DMS 273 (cell line): Measurements from ENCODE around the gene EXOC6B.

Source experiments
- DNase-seq: peaks from one replicate; lab custom pipeline; 2025; ENCODE audit not compliant: unreplicated experiment; lab: John Stamatoyannopoulos, UW

The EXOC6B gene

DNA sequence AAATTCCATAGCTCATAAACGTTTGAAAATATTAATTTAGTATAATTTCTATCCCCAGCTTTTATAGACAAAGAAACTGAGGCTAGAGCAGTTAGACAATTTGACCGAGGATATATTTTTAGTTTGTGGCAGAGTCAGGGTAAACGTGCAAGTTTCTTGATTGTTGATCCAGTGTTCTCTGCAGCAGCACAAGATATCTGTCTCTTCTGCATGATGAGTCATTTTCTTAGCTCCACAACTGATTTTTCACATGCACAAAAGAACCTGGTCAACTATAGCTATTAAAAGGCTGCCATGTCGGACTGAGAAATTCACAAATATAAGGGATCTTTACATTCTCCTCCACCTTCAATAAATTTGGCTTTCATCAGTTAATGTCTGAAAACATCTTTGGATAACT, 534.8 kb downstream of the EXOC6B start:
- DNase-seq, result no peak

DNA sequence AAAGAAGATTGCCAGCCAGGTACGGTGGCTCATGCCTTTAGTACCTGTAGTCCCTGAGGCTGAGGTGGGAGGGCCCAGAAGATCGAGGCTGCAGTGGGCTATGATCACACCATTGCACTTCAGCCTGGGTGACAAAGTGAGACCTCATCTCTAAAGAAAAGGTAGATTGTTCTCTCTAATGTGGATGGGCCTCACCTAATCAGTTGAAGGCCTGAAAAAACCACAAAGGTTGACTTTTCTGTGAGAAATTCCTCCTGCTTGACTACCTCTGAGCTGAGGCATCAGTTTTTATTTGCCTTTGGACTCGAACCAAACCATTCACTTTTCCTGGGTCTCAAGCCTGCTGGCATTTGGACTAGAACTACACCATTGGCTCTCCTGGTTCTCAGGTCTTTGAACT, 536.1 kb downstream of the EXOC6B start:
- DNase-seq, result no peak

DNA sequence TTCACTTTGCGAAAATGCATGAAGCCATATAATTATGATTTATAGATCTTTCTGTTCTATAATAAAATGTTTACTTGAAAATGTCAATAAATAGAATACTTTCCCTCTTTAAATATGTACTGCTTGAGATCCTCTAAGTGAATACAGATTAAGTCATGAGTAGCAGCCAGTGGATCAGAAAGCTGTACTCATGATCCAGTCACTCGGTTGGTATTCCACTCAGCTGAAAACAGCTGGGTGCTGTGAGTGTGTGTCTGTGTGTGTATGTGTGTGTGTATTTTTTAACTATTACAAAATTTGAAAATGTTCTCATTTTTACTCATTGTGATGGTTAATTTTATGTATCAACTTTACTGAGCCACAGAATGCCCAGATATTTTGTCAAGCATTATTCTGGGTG, 536.5 kb downstream of the EXOC6B start:
- no peak for DNase-seq

DNA sequence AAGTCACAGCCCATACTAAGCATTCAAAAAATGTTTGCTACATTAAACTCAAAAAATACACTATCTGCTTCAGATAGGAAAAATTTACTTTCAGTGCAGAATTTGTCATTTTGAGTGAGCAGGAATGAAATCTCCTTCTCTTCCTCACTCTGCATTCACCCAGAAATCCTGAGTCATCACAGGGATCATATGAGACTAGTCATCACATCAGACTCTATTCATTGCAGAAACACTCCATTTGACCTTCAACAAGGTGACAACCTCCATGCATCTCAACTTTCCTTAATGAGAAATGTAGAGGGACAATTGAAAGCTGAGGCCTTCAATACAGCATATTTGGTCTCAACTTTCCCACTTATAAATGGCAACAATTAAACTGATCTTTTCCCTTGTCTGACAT, 547.8 kb downstream of the EXOC6B start:
- no peak for DNase-seq

DNA sequence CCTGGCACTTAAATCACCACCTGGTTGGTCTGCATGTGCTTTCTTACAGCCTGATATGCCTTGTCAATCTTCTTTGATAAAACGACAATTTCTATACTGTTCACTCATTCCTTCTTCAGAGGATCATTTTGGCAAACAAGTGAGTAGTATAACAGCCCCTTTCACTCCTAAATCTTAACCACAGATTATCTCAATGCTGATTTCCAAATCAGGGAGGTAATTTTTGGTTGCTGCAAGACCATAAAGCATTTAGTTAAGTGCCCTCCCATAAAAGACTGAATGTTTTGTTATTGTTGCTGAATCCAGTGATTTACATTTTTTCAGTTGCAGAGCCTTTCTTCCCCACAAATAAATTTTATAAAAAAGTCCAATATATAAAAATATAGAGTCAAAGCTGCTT, 549.0 kb downstream of the EXOC6B start:
- DNase-seq, result no peak

DNA sequence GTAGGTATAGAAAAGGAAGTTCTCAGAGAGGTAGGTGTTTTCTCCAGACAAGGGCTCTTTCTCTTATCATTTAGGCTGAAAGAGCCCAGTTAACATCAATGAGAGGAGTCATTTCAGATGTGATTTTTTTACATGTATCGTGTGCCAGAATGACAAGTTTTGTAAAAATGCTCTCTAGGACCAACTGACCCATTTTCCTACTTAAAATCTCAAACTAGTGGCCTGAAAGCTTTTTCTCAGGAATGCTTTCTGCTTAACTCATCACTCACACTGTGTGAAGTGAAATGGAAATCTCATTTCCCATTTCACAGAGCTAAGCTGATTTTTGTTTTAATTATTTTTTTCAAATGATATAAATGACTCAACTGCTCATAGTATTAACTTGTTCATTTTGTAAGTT, 549.5 kb downstream of the EXOC6B start:
- no peak for DNase-seq

DNA sequence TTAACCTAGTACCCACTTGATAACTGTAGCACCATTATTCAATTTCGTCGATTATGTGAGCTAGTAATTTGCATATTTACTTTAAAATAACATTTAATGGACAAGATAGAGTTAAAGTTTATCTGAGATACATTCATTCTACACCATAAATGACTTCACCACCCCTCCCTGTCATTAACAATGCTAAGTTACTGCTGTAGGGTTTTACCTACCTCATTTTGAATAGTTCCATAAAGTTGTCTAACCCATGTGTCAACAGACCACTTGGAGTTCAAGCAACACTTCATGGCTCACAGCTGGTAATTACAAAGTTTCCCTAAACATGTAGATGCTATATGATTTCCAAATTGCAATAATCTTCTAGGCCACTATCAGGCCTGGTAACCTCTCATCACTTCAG, 550.7 kb downstream of the EXOC6B start:
- no peak for DNase-seq

DNA sequence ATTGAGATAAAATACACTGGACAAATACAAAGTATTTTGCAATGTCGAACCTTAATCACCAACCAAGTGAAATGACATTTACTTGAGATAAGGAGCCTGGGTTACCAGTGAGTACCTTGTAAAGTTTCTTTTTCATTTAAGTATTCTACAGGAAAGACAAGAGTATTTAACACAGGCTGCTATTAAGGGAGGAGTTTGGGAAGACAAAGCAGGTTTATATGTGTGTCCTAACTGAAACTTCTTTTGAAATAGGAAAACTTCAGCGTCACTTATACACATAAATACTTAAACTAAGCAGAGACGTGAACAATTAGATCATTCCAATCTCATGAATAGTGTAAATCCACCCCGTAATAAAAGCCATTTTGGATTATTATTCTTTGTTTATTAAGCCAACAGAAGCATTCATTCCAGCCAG, 551.4 kb downstream of the EXOC6B start:
- DNase-seq, result no peak

DNA sequence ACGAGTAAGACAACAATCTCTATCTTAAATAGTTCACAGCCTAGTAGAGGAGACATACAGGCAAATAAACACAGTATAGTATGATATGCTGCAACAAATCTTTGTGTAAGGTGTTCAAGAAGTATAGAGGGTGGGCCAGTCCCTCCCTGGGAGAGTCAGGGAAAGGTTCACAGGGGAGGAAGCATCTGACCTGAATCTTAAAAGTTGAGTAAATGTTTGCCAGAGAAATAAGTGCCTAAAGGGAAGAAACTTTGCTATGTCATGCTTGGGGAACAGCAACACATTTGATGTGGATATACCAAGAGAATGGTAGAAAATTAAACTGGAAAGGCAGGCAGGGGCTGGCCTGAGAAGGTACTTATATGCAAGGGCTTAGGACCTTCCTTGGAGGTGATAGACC, 552.4 kb downstream of the EXOC6B start:
- no peak for DNase-seq

DNA sequence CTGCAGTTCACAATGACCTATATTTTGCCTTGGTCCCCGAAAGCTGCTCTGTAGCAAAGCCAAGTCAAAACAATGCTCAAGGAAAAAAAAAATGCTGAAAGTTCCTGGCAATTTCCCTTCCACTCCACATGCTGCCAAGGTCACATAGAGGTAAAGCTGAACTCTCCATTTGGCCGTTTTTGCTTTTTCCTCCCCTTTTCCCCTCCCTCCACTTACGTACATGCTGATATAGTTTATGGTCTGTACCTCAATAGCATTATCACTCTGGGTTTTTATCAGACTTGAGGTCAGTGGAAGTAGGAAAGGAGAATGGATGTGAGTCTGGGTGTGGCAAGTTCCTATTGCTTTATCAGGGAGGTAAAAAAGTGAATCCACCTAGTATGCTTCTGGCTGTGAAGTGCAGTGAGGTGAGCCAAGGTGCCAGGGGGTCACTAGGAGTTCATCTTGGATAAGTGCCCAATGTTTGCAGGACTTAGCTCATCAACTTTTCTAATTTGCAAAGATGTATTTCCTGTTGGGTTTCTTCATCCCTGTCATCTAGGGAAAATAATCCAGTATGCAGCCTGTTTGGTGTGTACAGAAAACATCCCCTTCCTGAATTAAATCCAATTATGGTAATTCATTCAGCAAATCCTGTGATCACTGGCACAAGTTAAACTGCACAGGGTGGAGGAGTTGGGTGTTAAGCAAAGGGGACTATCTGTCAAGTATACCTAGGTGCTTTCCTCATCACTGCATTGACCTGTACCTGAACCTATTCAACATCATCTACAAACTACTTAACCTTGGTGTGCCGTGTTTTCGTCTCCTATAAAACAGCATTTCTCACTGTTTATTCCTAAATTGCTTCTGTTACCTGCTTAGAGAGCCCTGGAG, 553.8 kb downstream of the EXOC6B start:
- DNase-seq, result no peak

DNA sequence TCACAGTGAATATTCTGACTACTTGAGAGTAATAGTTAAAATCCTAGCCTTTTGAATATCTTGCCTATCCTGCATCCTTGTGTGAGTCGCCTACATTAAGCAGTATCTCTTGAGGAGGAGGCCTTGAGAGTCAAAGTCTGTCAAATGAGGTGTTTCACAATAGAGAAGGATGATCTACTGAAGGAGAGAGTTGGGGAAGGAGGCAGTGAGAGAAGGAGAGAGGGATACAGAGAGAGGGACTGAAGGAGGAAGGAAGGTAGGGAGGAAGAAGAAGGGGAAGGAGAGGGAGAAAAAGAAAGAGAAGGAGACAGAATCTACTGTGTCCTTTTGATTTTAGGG, 554.6 kb downstream of the EXOC6B start:
- no peak for DNase-seq

DNA sequence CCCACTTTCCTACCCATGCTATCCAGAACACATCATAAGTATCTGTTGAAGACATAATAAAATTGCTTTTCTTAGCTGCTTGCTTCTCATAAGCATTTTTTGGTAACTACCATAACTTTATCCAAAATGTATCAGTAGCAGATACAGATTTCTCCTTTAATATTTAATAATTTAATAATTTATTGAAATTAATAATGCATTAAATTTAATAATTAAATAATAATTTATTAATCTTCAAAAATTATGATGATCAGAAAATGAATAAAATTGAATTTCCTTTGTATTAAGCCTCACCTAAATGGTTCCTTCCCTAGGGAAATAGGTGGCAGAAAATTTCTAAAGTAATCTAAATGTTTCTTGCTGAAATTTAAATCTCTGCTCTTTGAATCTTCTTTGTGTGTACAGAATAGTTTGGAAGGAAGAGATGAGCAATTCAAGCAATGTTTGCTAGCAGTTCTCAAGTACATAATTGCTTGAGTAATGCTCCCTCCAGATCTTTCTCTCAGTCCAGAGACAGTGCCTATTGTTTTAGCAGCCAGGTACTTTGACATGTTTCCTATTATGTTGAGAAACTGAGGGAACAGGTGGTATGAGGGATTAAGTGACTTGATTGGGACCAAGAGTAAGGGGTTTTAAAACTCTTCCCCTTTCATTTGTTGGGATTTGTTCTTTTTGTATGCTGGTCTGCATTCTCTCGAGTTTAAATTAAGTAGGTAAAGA, 555.1 kb downstream of the EXOC6B start:
- no peak for DNase-seq

DNA sequence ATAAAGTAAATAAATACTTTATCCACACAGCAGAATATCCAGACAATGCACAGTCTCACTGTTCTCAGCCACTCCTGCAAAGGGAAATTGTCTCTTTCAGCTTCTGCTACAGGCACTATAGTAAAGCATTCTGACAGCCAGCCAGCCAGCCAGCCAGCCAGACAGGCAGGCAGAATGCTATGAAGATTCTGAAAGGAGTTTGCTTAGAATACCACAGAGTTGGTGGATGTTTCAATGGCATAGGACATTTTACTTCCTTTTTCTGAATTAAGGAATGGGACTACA, 562.1 kb downstream of the EXOC6B start:
- no peak for DNase-seq

DNA sequence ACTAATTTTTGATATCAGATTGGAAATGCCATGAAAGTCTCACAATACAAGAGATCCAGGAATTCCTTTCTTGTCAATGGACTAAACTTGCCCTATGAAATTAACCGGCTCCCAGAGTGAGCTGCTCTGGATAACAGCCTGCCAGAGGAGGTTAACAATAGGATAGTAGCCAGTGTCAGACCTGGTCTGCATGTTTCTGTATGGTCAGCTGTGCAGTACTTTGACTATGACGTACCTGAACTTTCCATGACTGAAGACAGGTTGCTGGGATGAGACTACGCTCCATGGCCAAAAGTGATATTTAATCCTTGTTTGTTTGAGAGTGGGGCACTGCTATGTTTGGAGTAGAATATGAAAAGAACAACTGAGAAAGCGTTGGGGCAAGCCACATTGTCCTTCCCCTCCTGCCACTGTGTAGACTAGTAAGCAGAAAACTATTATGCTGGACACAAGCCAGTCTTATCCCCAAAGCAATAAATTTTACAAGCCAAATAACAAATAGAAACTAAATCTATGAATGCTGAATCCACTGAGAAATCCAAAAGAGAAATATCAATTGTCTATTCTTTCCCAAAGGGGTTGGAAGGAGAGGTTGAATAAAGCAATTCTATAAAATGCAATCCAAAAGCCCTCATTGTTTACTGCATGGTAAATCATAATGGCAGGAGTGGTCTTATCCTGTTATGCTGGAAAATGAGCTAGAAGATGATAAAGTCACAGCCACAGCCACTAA, 562.6 kb downstream of the EXOC6B start:
- DNase-seq, result no peak

DNA sequence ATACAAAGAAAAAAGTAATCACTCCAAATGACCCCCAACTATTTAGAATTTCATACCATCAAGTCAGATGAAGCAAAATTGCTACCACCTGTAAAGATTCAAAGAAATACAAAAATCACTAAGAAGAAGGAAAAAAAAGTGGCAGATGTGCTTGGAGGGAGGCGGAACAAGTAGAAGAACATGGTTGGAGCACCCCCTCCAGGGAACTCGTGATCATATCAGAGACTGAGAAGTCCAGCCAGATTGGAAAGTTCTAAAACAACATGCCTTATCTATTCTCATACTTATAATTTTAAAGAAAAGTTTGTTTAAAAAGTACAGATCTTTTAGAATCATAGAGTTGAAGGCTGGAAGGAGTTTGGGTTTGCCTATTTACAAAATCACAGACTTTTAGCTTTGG, 564.8 kb downstream of the EXOC6B start:
- DNase-seq, result no peak

DNA sequence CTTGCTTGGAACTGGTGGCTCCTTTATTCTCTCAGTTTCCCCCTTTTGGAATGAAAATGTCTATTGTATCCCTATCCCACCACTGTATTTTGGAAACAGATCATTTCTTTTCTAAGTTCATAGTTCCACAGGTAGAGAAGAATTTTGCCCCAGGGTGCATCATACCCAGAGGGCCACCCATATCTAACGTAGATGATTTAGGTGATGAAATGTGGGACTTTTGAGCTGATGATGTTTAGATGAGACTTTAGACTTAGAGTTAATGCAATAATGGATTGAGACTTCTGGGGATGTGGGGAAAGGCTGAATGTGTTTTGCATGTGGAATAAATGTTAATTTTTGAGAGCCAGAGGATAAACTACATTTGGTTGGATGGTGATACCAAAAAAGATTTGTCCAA, 570.3 kb downstream of the EXOC6B start:
- no peak for DNase-seq

DNA sequence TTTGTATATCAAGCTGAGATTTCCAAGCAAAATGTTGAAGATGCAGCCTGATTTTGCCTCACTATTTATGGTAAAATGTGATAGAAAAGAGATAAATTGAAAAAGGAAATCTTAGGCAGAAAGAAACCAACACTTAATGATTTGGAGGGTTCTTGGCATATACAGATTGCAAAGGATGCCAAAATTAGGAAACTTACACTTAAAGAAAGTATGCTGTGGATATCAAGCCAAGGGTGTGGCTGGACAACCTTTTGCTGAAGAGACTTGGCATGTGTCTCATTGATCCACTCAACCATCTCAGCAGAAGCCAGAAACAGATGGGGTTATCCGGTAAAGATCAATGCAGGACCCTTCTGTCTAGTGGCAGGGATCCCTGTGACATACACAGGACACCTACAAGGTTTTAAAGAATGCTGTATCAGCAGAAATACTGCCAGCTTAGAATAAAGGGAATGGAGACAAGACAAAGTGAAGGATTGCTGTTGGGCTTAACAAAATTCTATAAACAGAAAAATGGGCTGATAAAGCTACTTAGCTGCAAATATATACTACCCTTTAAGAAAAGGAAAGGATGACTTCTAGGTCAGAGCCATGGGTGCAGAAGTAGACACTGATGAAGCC, 570.9 kb downstream of the EXOC6B start:
- no peak for DNase-seq

DNA sequence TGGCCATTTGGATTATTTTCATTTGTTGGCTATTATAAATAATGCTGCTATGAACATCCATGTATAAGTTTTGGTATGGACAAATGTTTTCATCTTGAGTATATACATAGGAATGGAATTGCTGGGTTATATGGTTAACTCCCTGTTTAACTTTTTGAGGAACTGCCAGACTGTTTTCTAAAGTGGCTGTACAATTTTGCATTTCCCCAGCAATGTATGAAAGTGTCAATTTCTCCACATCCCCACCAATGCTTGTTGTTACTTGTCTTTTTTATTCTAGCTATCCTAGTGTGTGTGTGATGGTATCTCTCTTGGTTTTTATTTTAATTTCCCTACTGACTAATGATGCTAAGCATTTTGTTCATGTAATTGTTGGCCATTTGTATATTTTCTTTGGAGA, 587.5 kb downstream of the EXOC6B start:
- DNase-seq, result no peak

DNA sequence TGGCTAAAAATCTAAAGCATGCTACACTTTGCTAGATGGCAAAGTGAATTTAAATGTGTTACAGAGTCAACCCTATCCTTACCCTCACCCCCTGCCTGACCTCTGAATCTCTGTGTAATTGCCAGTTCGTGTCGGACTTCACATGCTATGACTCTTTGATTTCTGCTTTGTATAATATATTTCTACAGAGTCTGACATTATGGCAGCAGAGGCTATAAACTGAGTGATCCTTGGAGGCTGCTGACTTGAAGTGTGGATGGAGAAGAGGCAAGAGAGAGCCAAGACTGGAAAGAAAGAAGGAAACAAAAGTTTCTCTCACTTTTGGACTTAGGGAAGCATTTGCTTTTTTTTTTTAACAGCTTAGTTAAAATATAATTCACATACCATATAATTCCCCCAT, 588.3 kb downstream of the EXOC6B start:
- no peak for DNase-seq

DNA sequence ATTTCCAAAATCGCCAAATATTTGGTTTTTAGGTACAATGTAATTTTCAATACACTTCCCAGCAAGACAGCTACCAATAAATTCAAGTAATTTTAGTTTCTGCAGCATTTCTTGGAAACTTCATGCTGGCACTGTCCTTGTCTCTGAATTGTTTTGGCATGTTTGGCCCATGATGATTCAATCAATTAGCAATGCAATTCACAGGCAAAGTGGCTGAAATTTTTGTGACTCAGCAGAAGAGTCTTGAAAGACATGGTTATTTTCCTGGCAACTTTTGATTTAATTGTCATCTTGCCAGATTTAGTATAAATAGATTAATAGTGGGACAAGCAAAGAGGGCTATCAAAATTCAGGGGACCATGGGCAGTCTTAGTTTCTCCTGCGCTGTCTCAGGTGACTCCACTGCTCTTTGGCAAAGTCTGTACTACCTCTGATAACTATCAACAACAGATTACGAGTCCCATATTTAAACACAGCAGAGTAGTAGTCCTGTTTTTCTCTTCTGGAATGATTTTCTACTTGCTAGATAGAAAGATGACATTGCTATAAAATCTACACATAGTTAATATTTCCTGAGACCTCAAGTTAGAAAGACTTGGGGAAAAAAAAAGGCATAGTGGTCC, 589.3 kb downstream of the EXOC6B start:
- no peak for DNase-seq
